Activated gamma-delta T cell (primary cell): ENCODE measurements around the gene KRT26.

ENCODE experiments used
- DNase-seq: peaks from one replicate; lab custom pipeline; 2025; lab: John Stamatoyannopoulos, UW

Gene KRT26

GRCh38 chr17:40727447-40728231 lies 44.4 kb downstream of the KRT26 start:
- DNase-seq: no peak

- DNase-seq: no peak
Measured at GRCh38 chr17:40726919-40727318, 45.1 kb downstream of the KRT26 start.

GRCh38 chr17:40724656-40725055 lies 47.3 kb downstream of the KRT26 start:
- DNase-seq: no peak

- no peak for DNase-seq
Measured at GRCh38 chr17:40722241-40722640, 49.8 kb downstream of the KRT26 start.

GRCh38 chr17:40720899-40721298 lies 51.1 kb downstream of the KRT26 start:
- DNase-seq: no peak

GRCh38 chr17:40718930-40719329 lies 53.1 kb downstream of the KRT26 start:
- no peak for DNase-seq

GRCh38 chr17:40717776-40718175 lies 54.2 kb downstream of the KRT26 start:
- no peak for DNase-seq
